PC-3 (cell line): ENCODE data around the gene TOX3.

ENCODE experiments used
- CTCF ChIP-seq: fragments of 300-600 bp; sonication (generic); conservative IDR thresholded peaks from 2 replicates; pipeline ENCODE4 v1.5.1; 2017; ENCODE audit warnings: antibody characterized with exemption, low read depth, mild to moderate bottlenecking, low read length
- EZH2 ChIP-seq: fragments of 300-600 bp; sonication (generic); IDR thresholded peaks from one replicate; pipeline ENCODE4 v1.6.1; 2017; ENCODE audit warnings: antibody characterized with exemption, mild to moderate bottlenecking, low read length; ENCODE audit not compliant: unreplicated experiment
- EZH2phosphoT487 ChIP-seq: fragments of 300-600 bp; sonication (generic); IDR thresholded peaks from 2 replicates; pipeline ENCODE4 v1.6.1; 2018; ENCODE audit warnings: mild to moderate bottlenecking, antibody characterized with exemption, low read length, borderline replicate concordance

- TF ChIP-seq EZH2phosphoT487 (no peak), CTCF (no peak), EZH2 (no peak)
Observed at GRCh38 chr16:52469775-52470174, 77.2 kb downstream of the TOX3 start.
